GM11168 (cell line): ENCODE measurements around the gene AMH.

ENCODE experiments used
- in situ Hi-C: fragments of 300-500 bp; cut with MboI; formaldehyde crosslinking; loops from one replicate; pipeline ENCODE4 v1.12.0; 2022; ENCODE audit warnings: low sequenced_read_pairs; ENCODE audit not compliant: unreplicated experiment

AMH gene

GRCh38 chr19:2233601-2234280 lies 15.4 kb upstream of the AMH start:
- in situ Hi-C loops, result no loop called here

GRCh38 chr19:2234996-2235380 lies 14.1 kb upstream of the AMH start:
- in situ Hi-C loops, result no loop called here

GRCh38 chr19:2235381-2236063 lies 13.6 kb upstream of the AMH start:
- in situ Hi-C loops, result no loop called here

- in situ Hi-C loops, result no loop called here
Measured at GRCh38 chr19:2236064-2236313, 13.1 kb upstream of the AMH start.

GRCh38 chr19:2236314-2237050 lies 12.6 kb upstream of the AMH start, which contains the start of the genes PLEKHJ1 and SF3A2:
PLEKHJ1 (minus strand) TSS chr19:2236329; CDS start chr19:2236248, 81 bp downstream.
SF3A2 (plus strand) TSS chr19:2236824; CDS start chr19:2243419, 6,595 bp downstream.
- in situ Hi-C loops, result no loop called here

GRCh38 chr19:2237051-2237868 lies 11.9 kb upstream of the AMH start:
- in situ Hi-C loops, result no loop called here

GRCh38 chr19:2237869-2238153 lies 11.3 kb upstream of the AMH start:
- in situ Hi-C loops, result no loop called here

GRCh38 chr19:2239173-2239572 lies 9.9 kb upstream of the AMH start:
- in situ Hi-C loops, result no loop called here

GRCh38 chr19:2239771-2240770 lies 9.1 kb upstream of the AMH start:
- in situ Hi-C loops, result no loop called here

GRCh38 chr19:2240881-2241760 lies 8.0 kb upstream of the AMH start:
- in situ Hi-C loops, result no loop called here

- in situ Hi-C loops, result no loop called here
Measured at GRCh38 chr19:2242092-2242537, 7.0 kb upstream of the AMH start.

- in situ Hi-C loops, result no loop called here
Measured at GRCh38 chr19:2242816-2243215, 6.3 kb upstream of the AMH start.

GRCh38 chr19:2243274-2244124 lies 5.6 kb upstream of the AMH start:
- in situ Hi-C loops, result no loop called here

GRCh38 chr19:2244125-2244411 lies 5.1 kb upstream of the AMH start:
- in situ Hi-C loops, result no loop called here

GRCh38 chr19:2244486-2244885 lies 4.6 kb upstream of the AMH start:
- in situ Hi-C loops, result no loop called here

GRCh38 chr19:2245273-2245672 lies 3.9 kb upstream of the AMH start:
- in situ Hi-C loops, result no loop called here

GRCh38 chr19:2246014-2246620 lies 3.0 kb upstream of the AMH start:
- in situ Hi-C loops, result no loop called here
